IPS-15b (cell line): ENCODE data around the gene FERMT2.

ENCODE experiments used
- H3K27me3 ChIP-seq: one replicate; pipeline ENCODE4 v1.6.1; 2013; ENCODE audit warnings: low read length; ENCODE audit not compliant: control insufficient read depth, insufficient read depth
- H3K36me3 ChIP-seq: one replicate; pipeline ENCODE4 v1.6.1; 2013; ENCODE audit warnings: low read length; ENCODE audit not compliant: control insufficient read depth, insufficient read depth
- H3K4me1 ChIP-seq: one replicate; pipeline ENCODE4 v1.6.1; 2013; ENCODE audit warnings: mild to moderate bottlenecking, low read length; ENCODE audit not compliant: control insufficient read depth, insufficient read depth
- H3K4me3 ChIP-seq: one replicate; pipeline ENCODE4 v1.5.1; 2013; ENCODE audit warnings: low read depth, low read length
- H3K9ac ChIP-seq: one replicate; pipeline ENCODE4 v1.6.1; 2013; ENCODE audit warnings: low read depth, mild to moderate bottlenecking, low read length
- H3K9me3 ChIP-seq: one replicate; pipeline ENCODE4 v1.6.1; 2013; ENCODE audit warnings: mild to moderate bottlenecking, low read length; ENCODE audit not compliant: control insufficient read depth, insufficient read depth

The FERMT2 gene

DNA sequence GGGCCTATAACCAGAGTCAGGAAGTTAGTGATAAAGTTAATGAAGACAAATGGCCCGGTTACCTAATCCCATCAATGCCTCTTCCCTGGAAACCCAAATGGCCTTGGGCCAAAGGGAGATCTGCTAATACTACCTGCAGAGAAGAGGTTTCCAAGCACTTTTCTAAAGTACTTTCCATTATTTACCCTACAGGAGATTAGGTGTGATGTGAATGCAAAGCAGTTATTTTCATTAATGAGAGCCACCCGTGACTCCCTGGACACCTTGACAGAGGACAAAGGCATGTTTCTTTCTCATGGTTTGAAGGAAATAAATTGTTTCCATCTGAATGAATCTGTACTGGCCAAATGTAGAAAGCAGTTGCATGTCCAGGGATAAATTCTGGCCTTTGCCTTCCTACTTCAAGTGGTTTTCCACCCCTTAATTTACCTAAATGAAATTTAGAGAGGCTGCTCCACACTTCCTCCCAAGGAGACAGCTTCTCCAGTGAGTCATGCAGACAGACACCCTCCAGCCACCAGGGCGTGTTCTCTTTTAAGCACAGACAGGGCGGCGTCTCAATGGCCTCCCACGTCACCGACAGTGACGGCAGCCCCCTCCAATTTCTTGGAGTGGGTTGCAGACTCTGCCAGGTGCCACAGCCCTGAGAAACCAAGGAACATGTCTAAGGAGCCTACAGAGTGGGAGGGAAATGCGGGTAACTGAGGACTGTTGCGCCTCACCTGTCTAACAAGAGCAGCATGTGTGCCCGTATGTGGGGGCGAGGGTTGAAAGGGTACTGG, 115.5 kb downstream of the FERMT2 start:
- H3K9me3 ChIP-seq, result no peaks in the 10 kb centered on the region
- peak overlapping the region; percentile 26 for H3K9ac ChIP-seq
- peaks cover 17% of the 10 kb centered on the region for H3K4me1 ChIP-seq
- H3K36me3 ChIP-seq, result no peaks in the 10 kb centered on the region
- no peaks in the 10 kb centered on the region for H3K27me3 ChIP-seq
- H3K4me3 ChIP-seq, result no peak overlapping the region

DNA sequence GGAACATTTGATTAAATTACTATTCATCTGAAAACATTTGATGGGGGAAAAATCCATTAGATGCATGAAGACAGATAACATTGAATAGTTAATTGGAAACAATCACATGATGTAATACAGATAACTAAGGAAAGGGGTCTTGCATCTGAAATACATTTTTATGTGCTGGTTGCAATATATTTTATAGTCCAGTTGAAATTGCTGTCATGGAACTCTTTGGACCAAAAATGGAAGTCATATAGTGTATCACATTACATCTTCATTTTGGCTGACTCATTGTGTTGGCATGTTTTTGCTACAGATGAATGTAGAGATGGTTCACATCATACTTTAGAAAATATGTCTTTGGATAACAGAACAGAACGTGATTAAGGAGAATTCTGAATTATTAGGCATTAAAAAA, 116.4 kb downstream of the FERMT2 start:
- no peaks in the 10 kb centered on the region for H3K36me3 ChIP-seq
- H3K27me3 ChIP-seq, result no peaks in the 10 kb centered on the region
- H3K9ac ChIP-seq, result no peak overlapping the region
- no peaks in the 10 kb centered on the region for H3K9me3 ChIP-seq
- no peak overlapping the region for H3K4me3 ChIP-seq
- H3K4me1 ChIP-seq, result peaks cover 17% of the 10 kb centered on the region

GRCh38 chr14:52833891-52834290, 117.0 kb downstream of the FERMT2 start:
- Histone ChIP-seq H3K4me1 (peaks cover 17% of the 10 kb centered on the region), H3K9ac (no peak overlapping the region), H3K4me3 (no peak overlapping the region), H3K27me3 (no peaks in the 10 kb centered on the region), H3K9me3 (no peaks in the 10 kb centered on the region), H3K36me3 (no peaks in the 10 kb centered on the region)

GRCh38 chr14:52829527-52830185, 121.2 kb downstream of the FERMT2 start:
- Histone ChIP-seq H3K4me1 (peaks cover 12% of the 10 kb centered on the region), H3K4me3 (no peak overlapping the region), H3K9me3 (no peaks in the 10 kb centered on the region), H3K27me3 (no peaks in the 10 kb centered on the region), H3K36me3 (no peaks in the 10 kb centered on the region), H3K9ac (no peak overlapping the region)

DNA sequence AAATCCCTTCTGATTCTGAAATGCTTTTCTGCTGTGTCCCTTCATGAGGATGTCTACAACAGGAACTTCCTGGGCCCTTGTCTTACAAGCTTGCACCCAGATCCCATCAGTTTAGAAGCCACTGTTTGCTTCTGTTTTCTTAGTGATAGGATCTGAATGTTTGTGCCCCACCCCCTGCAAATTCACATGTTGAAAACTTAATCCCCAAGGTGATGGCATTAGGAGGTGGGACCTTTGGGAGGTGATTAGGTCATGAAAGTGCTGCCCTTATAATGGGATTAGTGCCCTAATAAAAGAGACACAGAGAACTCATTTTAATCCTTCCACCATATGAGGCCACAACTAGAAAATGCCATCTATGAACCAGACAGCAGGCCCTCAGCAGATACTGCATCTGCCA, 123.4 kb downstream of the FERMT2 start:
- Histone ChIP-seq H3K4me3 (no peak overlapping the region), H3K9me3 (no peaks in the 10 kb centered on the region), H3K9ac (no peak overlapping the region), H3K4me1 (peaks cover 8% of the 10 kb centered on the region), H3K36me3 (no peaks in the 10 kb centered on the region), H3K27me3 (no peaks in the 10 kb centered on the region)

DNA sequence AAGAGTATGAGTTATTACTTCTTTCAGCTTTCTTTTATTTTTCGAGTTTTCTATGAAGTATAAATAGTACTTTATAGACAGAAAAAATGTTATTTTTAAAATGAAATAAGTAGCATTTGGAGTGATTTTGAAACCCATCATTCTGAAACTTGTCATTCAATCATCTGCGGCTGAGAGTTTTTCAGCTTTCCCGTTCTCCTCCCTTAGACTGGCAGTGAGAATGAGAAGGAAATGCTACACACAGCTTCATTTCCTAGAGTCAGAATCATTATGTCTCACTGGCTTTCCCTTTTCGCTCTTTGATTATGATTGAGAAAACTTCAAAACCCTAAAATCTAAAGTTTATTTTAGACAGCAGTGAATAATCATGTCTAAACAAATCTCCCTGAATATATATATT, 125.8 kb downstream of the FERMT2 start:
- Histone ChIP-seq H3K36me3 (no peaks in the 10 kb centered on the region), H3K4me1 (no peaks in the 10 kb centered on the region), H3K27me3 (no peaks in the 10 kb centered on the region), H3K9me3 (no peaks in the 10 kb centered on the region), H3K9ac (no peak overlapping the region), H3K4me3 (no peak overlapping the region)

GRCh38 chr14:52824462-52824861, 126.4 kb downstream of the FERMT2 start:
- H3K4me1 ChIP-seq, result no peaks in the 10 kb centered on the region
- H3K9me3 ChIP-seq, result no peaks in the 10 kb centered on the region
- H3K4me3 ChIP-seq, result no peak overlapping the region
- H3K9ac ChIP-seq, result no peak overlapping the region
- H3K36me3 ChIP-seq, result no peaks in the 10 kb centered on the region
- no peaks in the 10 kb centered on the region for H3K27me3 ChIP-seq

DNA sequence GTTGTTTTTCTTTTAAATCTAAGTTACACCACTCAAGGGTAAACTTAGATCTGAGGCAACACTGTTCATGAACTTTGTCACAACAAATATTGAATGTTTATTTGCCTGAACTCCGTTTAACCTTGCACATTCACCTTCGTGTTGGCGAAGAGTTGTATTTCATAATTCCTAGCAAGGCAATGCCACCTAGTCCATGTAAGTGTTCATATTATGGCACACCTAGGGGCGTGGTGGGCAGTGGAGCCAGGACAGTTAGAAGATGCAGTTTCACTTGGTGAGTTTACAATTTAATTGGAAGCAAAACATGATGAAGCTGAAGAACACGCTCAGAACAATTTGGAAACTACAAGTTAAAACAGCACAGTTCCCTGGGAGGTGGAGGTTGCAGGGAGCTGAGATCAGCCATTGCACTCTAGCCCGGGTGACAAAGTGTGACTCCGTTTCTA, 129.0 kb downstream of the FERMT2 start:
- Histone ChIP-seq H3K4me3 (no peak overlapping the region), H3K9me3 (no peaks in the 10 kb centered on the region), H3K4me1 (no peaks in the 10 kb centered on the region), H3K9ac (no peak overlapping the region), H3K36me3 (no peaks in the 10 kb centered on the region), H3K27me3 (no peaks in the 10 kb centered on the region)

- Histone ChIP-seq H3K9me3 (no peaks in the 10 kb centered on the region), H3K9ac (no peak overlapping the region), H3K4me3 (no peak overlapping the region), H3K4me1 (no peaks in the 10 kb centered on the region), H3K27me3 (no peaks in the 10 kb centered on the region), H3K36me3 (no peaks in the 10 kb centered on the region)
Measured at GRCh38 chr14:52808101-52808500, 142.7 kb downstream of the FERMT2 start.
